Cerebellar cortex (tissue), 1 donor: ENCODE data around the gene RARB.

ENCODE experiments used
- DNase-seq: peaks from one replicate; pipeline ENCODE4 v3.0.0-alpha.2; 2015; ENCODE audit warnings: low spot score

The RARB gene

GRCh38 chr3:25427942-25428788 is at the start of gene RARB:
TSS of gene RARB (plus strand) at chr3:25428263. CDS start at chr3:25428732, 469 bp downstream.
- peak; percentile 51 for DNase-seq

GRCh38 chr3:25378786-25379311 is 49.2 kb upstream of the RARB start:
- no peak for DNase-seq

GRCh38 chr3:25380222-25380739 is 47.8 kb upstream of the RARB start:
- DNase-seq: no peak

GRCh38 chr3:25381083-25381482 is 47.0 kb upstream of the RARB start:
- no peak for DNase-seq

GRCh38 chr3:25384471-25384870 is 43.6 kb upstream of the RARB start:
- no peak for DNase-seq

GRCh38 chr3:25385807-25386460 is 42.1 kb upstream of the RARB start:
- no peak for DNase-seq

- no peak for DNase-seq
Observed at GRCh38 chr3:25386686-25387255, 41.3 kb upstream of the RARB start.

- DNase-seq: no peak
Observed at GRCh38 chr3:25390605-25391004, 37.5 kb upstream of the RARB start.

GRCh38 chr3:25396251-25396650 is 31.8 kb upstream of the RARB start:
- no peak for DNase-seq

- no peak for DNase-seq
Observed at GRCh38 chr3:25396686-25397085, 31.4 kb upstream of the RARB start.

GRCh38 chr3:25397150-25397549 is 30.9 kb upstream of the RARB start:
- DNase-seq: no peak

GRCh38 chr3:25400587-25400986 is 27.5 kb upstream of the RARB start:
- no peak for DNase-seq

- DNase-seq: no peak
Observed at GRCh38 chr3:25403968-25404367, 24.1 kb upstream of the RARB start.

- no peak for DNase-seq
Observed at GRCh38 chr3:25404569-25404968, 23.5 kb upstream of the RARB start.

- DNase-seq: no peak
Observed at GRCh38 chr3:25405335-25405734, 22.7 kb upstream of the RARB start.

GRCh38 chr3:25410703-25411102 is 17.4 kb upstream of the RARB start:
- no peak for DNase-seq

- DNase-seq: no peak
Observed at GRCh38 chr3:25412269-25412668, 15.8 kb upstream of the RARB start.

- no peak for DNase-seq
Observed at GRCh38 chr3:25416176-25416575, 11.9 kb upstream of the RARB start.

GRCh38 chr3:25418596-25418995 is 9.5 kb upstream of the RARB start:
- DNase-seq: no peak

GRCh38 chr3:25419251-25419650 is 8.8 kb upstream of the RARB start:
- DNase-seq: no peak

- DNase-seq: no peak
Observed at GRCh38 chr3:25420147-25420546, 7.9 kb upstream of the RARB start.

GRCh38 chr3:25420885-25421284 is 7.2 kb upstream of the RARB start:
- no peak for DNase-seq

- no peak for DNase-seq
Observed at GRCh38 chr3:25421747-25422146, 6.3 kb upstream of the RARB start.
